ENCODE measurements around the gene RPS6KA3. TPM values are rescaled to one million over a fixed set of nuclear protein-coding genes. Genes with fewer than 3 reads are reported as not detected.

Gene RPS6KA3
- total and polyA plus RNA-seq, 9 of the 15 experiments (the other 6 are each of a cell fraction or from before 2014, with no cell fraction given): 10.9 to 61.9 (median 37.4) TPM

DNA sequence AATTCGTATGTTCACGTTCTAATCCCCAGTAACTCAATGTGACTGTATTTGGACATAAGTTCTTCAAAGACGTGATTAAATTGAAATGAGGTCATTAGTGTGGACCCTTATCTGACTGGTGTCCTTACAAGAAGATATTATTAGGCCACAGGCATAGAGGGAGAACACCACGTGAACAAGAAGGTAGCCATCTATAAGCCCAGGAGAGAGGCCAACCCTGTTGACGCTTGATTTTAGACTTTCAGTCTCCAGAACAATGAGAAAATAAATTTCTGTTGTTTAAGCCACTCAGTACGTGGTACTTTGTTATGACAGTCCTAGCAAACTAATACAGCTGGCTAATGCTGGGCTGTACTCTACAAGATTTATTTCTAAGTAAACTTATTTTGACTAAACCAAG lies 123.6 kb downstream of the RPS6KA3 start (continued):
- TF ChIP-seq, protein P1, sequence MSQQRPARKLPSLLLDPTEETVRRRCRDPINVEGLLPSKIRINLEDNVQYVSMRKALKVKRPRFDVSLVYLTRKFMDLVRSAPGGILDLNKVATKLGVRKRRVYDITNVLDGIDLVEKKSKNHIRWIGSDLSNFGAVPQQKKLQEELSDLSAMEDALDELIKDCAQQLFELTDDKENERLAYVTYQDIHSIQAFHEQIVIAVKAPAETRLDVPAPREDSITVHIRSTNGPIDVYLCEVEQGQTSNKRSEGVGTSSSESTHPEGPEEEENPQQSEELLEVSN (IDR thresholded peaks at IDR 0.05; ENCODE audit: borderline replicate concordance in 1 of 2, extremely low read depth in 1 of 2, insufficient read depth in 1 of 2, insufficient read length in 1 of 2, low read depth in 1 of 2, low read length in 1 of 2, poor library complexity in 1 of 2, severe bottlenecking in 1 of 2): peak in 1 of 2 experiments; percentile 32
- TF ChIP-seq MEF2A (IDR thresholded peaks at IDR 0.05; ENCODE audit: control insufficient read depth, low read depth, low read length): no peak
- TF ChIP-seq L3MBTL2 (IDR thresholded peaks at IDR 0.05): peak; percentile 72

DNA sequence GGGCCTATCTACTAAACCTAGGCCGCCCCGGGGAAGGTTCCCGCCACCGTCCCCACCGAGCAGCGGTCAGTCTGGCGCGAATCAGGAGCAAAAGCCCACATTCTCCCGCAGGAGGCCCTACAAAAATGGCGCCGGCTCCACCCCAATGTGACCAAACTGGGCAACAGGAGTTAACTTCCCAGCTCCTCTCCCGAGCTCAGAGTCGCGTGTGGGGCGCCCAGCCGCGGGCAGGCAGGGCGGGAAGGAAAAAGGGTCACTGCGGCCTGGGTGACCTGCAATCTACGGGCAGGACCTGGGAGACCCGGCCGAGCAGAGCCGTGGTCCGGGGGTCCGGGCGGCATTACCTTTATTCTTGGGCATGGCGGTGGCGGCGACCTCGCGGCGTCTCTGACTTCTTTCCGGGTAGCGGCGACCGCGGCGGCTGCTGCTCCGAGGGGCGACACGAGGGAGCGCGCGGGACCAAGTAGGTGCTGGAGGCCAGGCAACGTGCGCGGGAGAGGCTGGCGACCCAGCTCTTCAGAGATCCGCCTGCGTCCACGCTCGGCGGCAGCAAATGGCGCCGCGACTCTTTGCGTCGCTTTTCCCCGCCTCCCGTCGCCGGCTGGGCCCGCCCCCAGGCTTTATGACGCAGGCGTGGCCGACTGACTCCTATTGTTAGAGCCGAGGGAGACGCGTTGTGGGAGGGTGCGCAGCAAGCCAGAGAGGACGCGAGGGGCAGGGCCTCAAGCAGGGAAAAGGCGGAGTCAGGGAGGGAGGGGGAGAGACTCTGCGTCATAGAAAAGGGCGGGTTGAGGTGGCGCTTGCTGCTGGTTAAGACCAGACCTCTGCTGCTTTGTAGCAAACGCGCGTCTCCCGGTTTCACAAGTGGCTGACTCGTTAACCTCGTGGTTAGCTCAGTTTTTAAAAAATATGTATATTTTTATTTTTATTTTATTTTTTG lies 125.2 kb downstream of the RPS6KA3 start, which contains the start of gene EIF1AX:
Gene EIF1AX, minus strand, starts transcription at position 558 of the 940 bp plus-strand sequence. Its CDS starts 198 bp downstream, at position 360.
- no peaks in the 10 kb centered on the region for H3K9me1 ChIP-seq (ENCODE audit: control insufficient read depth, insufficient read depth, low read length)
- TF ChIP-seq ZNF174 (CRISPR knock-in tag; IDR thresholded peaks at IDR 0.05) (no peak), ZNF224 (CRISPR knock-in tag; IDR thresholded peaks at IDR 0.05) (no peak), TAF15 (IDR thresholded peaks at IDR 0.05; ENCODE audit: low read depth, low read length) (no peak), POLR2B (IDR thresholded peaks at IDR 0.05; ENCODE audit: low read depth, partially characterized antibody) (peak; percentile 79), ZNF253 (CRISPR knock-in tag; conservative IDR thresholded peaks at IDR 0.05) (no peak), ZFX (CRISPR knock-in tag; IDR thresholded peaks at IDR 0.05) (peak; percentile 67), NFIC (IDR thresholded peaks at IDR 0.05) (no peak), KDM5B (IDR thresholded peaks at IDR 0.05; ENCODE audit: insufficient replicate concordance, low read depth, low read length) (peak; percentile 46)
- TF ChIP-seq, protein P2, sequence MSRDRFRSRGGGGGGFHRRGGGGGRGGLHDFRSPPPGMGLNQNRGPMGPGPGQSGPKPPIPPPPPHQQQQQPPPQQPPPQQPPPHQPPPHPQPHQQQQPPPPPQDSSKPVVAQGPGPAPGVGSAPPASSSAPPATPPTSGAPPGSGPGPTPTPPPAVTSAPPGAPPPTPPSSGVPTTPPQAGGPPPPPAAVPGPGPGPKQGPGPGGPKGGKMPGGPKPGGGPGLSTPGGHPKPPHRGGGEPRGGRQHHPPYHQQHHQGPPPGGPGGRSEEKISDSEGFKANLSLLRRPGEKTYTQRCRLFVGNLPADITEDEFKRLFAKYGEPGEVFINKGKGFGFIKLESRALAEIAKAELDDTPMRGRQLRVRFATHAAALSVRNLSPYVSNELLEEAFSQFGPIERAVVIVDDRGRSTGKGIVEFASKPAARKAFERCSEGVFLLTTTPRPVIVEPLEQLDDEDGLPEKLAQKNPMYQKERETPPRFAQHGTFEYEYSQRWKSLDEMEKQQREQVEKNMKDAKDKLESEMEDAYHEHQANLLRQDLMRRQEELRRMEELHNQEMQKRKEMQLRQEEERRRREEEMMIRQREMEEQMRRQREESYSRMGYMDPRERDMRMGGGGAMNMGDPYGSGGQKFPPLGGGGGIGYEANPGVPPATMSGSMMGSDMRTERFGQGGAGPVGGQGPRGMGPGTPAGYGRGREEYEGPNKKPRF (IDR thresholded peaks at IDR 0.05; ENCODE audit: low read depth, low read length): no peak

More for the DNA sequence above, 125.2 kb downstream of the RPS6KA3 start, which contains the start of gene EIF1AX:
- Histone ChIP-seq H3K27me3 (ENCODE audit: control insufficient read depth in 2 of 2, insufficient read depth in 2 of 2, low read length in 2 of 2) (no peaks in the 10 kb centered on the region), H3K36me3 (ENCODE audit: control insufficient read depth, insufficient read depth, low read length) (peaks cover 35% of the 10 kb centered on the region), H3K4me2 (ENCODE audit: insufficient read depth, low read length) (peak within 1 kb of the TSS; percentile 87), H2AFZ (ENCODE audit: low read depth, low read length) (peak within 1 kb of the TSS; percentile 78), H3K9me3 (replicated peaks; ENCODE audit: control insufficient read depth, insufficient read depth, low read depth, low read length) (no peaks in the 10 kb centered on the region), H3K4me3 (peak within 1 kb of the TSS; percentile 97), H3K4me1 (replicated peaks in 1 of 2; ENCODE audit: control insufficient read depth in 2 of 2, insufficient read depth in 2 of 2, low read length in 2 of 2) (peaks cover 4 to 19% of the 10 kb centered on the region in 2 experiments; a peak in 4 of 5 replicates), H3K27ac (ENCODE audit: extremely low read depth, low read depth, low read length) (peak within 1 kb of the TSS; percentile 89), H3K79me2 (ENCODE audit: control insufficient read depth, insufficient read depth, low read length) (peaks cover 56% of the 10 kb centered on the region), H3K9ac (ENCODE audit: insufficient read depth in 1 of 2, low read depth in 2 of 2, low read length in 2 of 2) (peak within 1 kb of the TSS; percentile 91 to 97), H4K20me1 (replicated peaks; ENCODE audit: control insufficient read depth, insufficient read depth, low read length) (peaks cover 11% of the 10 kb centered on the region; the same call in 1 of the 2 replicates)
- in situ Hi-C loops (cut with MboI) (no loop called here), intact Hi-C loops (cut with micrococcal nuclease) (loop anchor here (2.0 to 10.0 kb wide), 2 partner anchors 123 to 293 kb away; no protein-coding TSS in a partner anchor)
- POLR2A ChIA-PET: interaction anchor here (0.6 to 1.1 kb wide), 5 partner anchors 9 to 396 kb away, joined by 3 to 5 read pairs (median 3); partner anchors contain the start of gene RPS6KA3
- BruUV-seq (replicated peaks): no TSS peak
- peak; percentile 97 for FAIRE-seq
- ATAC-seq: peak; percentile 97
- WGBS (ENCODE audit: insufficient coverage, low coverage, missing lambda C conversion rate): 3% methylated on average over 32 of the region's 82 CpGs
- DNase-seq (ENCODE audit: extremely low read depth in 1 of 4, low spot score in 3 of 4): peak; percentile 83 to 97 (median 86)
- CTCF ChIA-PET (ENCODE audit: low intra/inter-chr PET ratio): no interaction called here
